GM12865 (cell line): Measurements from ENCODE around the gene TTC29.

ENCODE experiments used
- DNase-seq: peaks from one replicate; pipeline ENCODE4 v3.0.0; 2010; ENCODE audit warnings: low read depth
- H3K4me3 ChIP-seq: 2 replicates; pipeline ENCODE4 v1.5.1; 2011; ENCODE audit warnings: mild to moderate bottlenecking, low read depth, low read length, control low read depth
- CTCF ChIP-seq: IDR thresholded peaks from 2 replicates; pipeline ENCODE4 v1.5.1; 2011; ENCODE audit warnings: low read length, control low read depth, low read depth, inconsistent platforms; ENCODE audit not compliant: insufficient read depth; ENCODE audit errors: missing control alignments

Gene TTC29

GRCh38 chr4:146945556-146946374 lies at the start of gene TTC29:
Gene TTC29, minus strand, starts transcription at chr4:146945864. Its CDS starts 5,969 bp downstream, at chr4:146939895.
- peak within 1 kb of the TSS; percentile 53 for H3K4me3 ChIP-seq
- TF ChIP-seq CTCF = no peak
- DNase-seq = peak; percentile 88

GRCh38 chr4:146981651-146982050 lies 36.0 kb upstream of the TTC29 start:
- DNase-seq = no peak
- no peak overlapping the region for H3K4me3 ChIP-seq
- TF ChIP-seq CTCF = no peak

GRCh38 chr4:146978641-146979040 lies 33.0 kb upstream of the TTC29 start:
- no peak overlapping the region for H3K4me3 ChIP-seq
- DNase-seq = no peak
- TF ChIP-seq CTCF = no peak

- no peak for DNase-seq
- H3K4me3 ChIP-seq = no peak overlapping the region
- no peak for TF ChIP-seq CTCF
Measured at GRCh38 chr4:146976145-146976544, 30.5 kb upstream of the TTC29 start.

- no peak for TF ChIP-seq CTCF
- no peak for DNase-seq
- H3K4me3 ChIP-seq = no peak overlapping the region
Measured at GRCh38 chr4:146975527-146975926, 29.9 kb upstream of the TTC29 start.

GRCh38 chr4:146975036-146975435 lies 29.4 kb upstream of the TTC29 start:
- H3K4me3 ChIP-seq = no peak overlapping the region
- DNase-seq = no peak
- TF ChIP-seq CTCF = no peak

GRCh38 chr4:146972036-146972435 lies 26.4 kb upstream of the TTC29 start:
- H3K4me3 ChIP-seq = no peak overlapping the region
- TF ChIP-seq CTCF = no peak
- DNase-seq = no peak
